ENCODE measurements around the gene PPP2R2C.

The PPP2R2C gene

DNA sequence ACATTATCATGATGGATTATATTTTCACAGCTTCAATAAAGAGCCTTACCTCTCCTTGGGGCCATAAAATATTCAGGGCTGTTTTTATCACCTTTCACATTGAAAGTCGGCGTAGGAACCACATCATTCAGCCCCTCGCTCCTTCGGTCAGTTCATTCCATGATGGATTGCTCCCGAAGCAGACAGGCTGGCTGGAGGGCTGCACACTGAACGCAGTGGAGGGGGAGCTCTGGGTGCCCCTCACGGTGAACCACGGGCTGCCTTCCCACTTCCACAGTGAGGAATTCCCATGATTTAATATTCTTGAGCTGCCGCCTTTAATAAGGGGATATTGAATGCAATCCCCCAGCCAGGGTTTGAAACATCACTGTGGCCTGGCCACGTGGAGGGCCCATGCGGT lies 16.0 kb downstream of the PPP2R2C start:
- DNase-seq (ENCODE audit: low read depth, low spot score) = no peak
- H3K4me3 ChIP-seq (ENCODE audit: low read depth, low read length) = no peak overlapping the region
- TF ChIP-seq, protein P1, sequence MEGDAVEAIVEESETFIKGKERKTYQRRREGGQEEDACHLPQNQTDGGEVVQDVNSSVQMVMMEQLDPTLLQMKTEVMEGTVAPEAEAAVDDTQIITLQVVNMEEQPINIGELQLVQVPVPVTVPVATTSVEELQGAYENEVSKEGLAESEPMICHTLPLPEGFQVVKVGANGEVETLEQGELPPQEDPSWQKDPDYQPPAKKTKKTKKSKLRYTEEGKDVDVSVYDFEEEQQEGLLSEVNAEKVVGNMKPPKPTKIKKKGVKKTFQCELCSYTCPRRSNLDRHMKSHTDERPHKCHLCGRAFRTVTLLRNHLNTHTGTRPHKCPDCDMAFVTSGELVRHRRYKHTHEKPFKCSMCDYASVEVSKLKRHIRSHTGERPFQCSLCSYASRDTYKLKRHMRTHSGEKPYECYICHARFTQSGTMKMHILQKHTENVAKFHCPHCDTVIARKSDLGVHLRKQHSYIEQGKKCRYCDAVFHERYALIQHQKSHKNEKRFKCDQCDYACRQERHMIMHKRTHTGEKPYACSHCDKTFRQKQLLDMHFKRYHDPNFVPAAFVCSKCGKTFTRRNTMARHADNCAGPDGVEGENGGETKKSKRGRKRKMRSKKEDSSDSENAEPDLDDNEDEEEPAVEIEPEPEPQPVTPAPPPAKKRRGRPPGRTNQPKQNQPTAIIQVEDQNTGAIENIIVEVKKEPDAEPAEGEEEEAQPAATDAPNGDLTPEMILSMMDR (IDR thresholded peaks at IDR 0.05; ENCODE audit: low read depth, low read length) = no peak
- in situ Hi-C loops (cut with HindIII; ENCODE audit: low sequenced_read_pairs) = no loop called here

DNA sequence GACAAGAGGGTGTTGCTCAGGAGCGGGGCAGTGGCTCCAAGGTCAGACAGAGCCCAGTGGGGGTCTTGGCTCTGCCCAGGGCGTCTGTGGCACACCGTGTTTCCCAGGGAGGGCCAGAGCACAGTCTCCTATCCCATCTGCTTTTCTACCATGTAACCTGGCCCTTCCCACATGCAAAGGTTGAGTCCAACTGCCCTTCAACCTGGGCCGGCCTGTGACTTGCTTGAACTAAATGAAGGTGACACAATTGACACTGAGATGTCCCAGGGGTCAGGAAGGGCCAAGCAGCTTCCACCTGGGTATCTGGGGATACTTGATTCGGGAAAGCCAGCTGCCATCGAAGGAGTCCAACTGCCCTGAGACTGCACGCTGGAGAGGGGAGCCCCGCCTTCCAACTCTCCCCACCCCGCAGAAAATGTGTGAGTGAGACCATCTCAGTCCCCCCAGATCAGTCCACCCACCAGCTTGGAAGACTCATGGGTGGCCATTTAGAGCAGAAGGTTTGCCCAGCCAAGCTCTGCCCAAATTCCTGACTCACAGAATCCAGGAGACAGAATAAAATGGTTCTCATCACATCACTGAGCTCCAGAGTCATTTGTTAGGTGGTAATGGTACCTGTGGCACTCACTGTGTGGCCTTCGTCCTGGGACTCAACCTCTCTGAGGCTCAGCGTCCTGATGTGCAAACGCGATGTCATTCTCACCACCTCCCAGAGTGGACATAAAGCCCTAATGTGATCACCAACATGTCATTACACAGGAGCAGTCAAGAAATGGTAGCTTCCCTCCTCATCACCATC lies 18.1 kb downstream of the PPP2R2C start:
- no peak for DNase-seq (ENCODE audit: low read depth, low spot score)
- H3K4me3 ChIP-seq (ENCODE audit: low read depth, low read length) = no peak overlapping the region
- in situ Hi-C loops (cut with HindIII; ENCODE audit: low sequenced_read_pairs) = no loop called here
- TF ChIP-seq, protein P1 (IDR thresholded peaks at IDR 0.05; ENCODE audit: low read depth, low read length) = no peak

DNA sequence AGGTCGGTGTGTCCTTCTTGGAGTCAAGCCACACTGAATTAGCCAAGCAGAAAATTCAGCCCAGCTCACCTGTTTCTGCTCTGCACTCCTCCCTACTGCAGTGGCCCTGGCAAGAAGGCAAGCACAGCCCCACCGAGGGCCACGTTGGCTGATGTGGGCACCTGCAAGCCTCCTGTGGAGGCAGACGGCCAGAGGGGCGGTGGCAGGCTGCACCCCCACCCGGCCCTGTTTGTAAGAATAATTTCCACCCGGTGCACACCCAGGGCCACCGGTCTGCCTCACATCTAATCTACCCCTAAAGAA lies 18.8 kb downstream of the PPP2R2C start:
- DNase-seq (ENCODE audit: low read depth, low spot score) = no peak
- in situ Hi-C loops (cut with HindIII; ENCODE audit: low sequenced_read_pairs) = no loop called here
- TF ChIP-seq, protein P1 (IDR thresholded peaks at IDR 0.05; ENCODE audit: low read depth, low read length) = no peak
- no peak overlapping the region for H3K4me3 ChIP-seq (ENCODE audit: low read depth, low read length)

DNA sequence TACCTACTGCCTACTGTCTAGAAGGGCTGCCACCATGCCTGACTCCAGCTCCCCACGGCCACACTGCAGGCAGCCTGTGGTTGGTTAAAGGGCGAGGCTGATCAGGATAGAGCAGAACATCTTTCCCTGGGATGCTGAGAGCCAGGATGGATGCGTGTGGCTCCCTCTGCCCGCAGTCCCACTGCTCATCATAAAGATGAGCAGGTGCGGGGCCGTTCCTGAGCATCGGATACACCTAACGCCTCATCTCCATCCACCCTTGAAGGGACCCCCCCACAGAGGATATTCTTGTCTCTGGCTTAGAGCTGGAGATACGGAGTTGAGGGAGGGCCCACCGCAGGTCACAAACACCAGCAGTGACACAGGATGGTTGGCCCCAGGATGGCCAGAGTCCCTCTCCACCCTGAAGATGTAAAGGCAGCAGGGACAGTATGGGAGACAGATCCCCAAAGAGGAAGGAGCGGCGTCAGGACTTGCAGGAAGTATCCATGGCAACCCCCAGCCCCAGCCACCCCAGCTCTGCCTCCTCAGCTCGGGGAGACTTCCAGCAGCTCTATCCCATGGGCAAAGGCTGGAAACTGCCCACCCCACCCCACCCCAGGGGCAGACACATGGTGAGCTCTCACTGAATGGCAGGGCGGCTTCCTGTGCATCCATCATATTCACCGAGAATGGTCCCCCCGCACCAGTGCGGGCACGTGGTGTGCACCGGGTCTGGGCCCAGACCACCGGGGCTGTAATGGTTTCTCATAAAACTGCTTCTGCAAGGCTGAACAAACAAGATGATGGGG lies 19.3 kb downstream of the PPP2R2C start:
- no peak for DNase-seq (ENCODE audit: low read depth, low spot score)
- no peak overlapping the region for H3K4me3 ChIP-seq (ENCODE audit: low read depth, low read length)
- TF ChIP-seq, protein P1 (IDR thresholded peaks at IDR 0.05; ENCODE audit: low read depth, low read length) = no peak
- in situ Hi-C loops (cut with HindIII; ENCODE audit: low sequenced_read_pairs) = no loop called here

DNA sequence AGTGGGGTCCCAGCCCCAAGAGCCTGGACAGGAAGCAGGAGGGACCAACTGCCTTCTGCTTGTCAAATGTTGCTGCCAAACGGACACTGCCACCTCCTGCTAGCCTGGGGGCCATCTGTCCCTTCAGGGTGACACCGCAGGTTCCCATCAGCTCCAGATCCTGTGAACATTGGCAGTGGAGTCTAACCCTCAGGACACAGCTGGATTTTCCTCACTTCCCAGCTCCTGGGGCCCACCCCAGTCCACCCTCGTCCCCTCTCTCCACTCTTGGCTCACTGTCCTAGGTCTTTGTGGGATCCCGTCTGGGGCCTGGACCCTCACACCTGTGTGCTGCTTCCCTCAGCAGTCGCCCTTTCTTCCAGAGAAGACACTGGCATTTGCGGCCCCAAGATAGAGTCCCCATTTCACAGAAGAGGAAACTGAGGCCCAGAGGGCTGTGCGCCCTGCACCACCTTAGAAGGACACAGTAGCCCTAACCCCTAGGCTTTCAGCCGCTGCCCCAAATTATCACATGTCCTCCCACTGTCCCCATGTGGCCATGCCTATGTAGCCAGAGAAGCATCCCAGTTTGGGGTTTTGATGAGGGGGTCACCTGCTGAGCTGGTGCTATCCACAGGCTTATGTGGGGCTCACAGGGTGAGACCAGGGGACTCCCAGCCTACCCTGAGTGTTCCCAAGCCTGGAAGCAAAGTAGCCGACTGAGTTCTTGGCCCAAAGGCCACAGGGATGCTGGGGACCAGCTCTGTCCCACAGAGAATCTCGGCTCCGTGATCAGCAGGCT lies 20.1 kb downstream of the PPP2R2C start:
- no peak overlapping the region for H3K4me3 ChIP-seq (ENCODE audit: low read depth, low read length)
- in situ Hi-C loops (cut with HindIII; ENCODE audit: low sequenced_read_pairs) = no loop called here
- TF ChIP-seq, protein P1 (IDR thresholded peaks at IDR 0.05; ENCODE audit: low read depth, low read length) = no peak
- no peak for DNase-seq (ENCODE audit: low read depth, low spot score)

DNA sequence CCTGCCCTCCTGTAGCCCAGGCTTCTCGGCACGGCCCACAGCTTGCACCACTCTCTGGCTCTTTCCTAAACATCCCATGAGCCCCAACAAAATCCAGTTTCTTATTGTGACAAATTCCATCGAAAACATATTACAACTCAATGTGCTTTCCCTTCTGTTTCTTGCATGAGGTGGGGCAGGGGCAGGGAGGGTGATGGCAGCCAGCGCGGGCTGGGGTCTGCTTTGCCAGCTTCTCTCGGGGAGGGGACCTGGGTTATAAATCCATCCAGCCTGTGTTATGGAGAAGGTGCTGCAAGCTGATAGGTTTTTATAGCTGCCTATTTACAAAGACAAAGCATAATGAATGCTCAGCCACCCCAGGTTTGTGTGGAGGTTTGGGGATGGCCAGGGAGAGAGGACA lies 21.1 kb downstream of the PPP2R2C start:
- H3K4me3 ChIP-seq (ENCODE audit: low read depth, low read length) = no peak overlapping the region
- no peak for DNase-seq (ENCODE audit: low read depth, low spot score)
- TF ChIP-seq, protein P1 (IDR thresholded peaks at IDR 0.05; ENCODE audit: low read depth, low read length) = no peak
- in situ Hi-C loops (cut with HindIII; ENCODE audit: low sequenced_read_pairs) = no loop called here

Data from astrocyte of the spinal cord (primary cell).